Measurements from ENCODE around the gene ALX3.

The ALX3 gene

DNA sequence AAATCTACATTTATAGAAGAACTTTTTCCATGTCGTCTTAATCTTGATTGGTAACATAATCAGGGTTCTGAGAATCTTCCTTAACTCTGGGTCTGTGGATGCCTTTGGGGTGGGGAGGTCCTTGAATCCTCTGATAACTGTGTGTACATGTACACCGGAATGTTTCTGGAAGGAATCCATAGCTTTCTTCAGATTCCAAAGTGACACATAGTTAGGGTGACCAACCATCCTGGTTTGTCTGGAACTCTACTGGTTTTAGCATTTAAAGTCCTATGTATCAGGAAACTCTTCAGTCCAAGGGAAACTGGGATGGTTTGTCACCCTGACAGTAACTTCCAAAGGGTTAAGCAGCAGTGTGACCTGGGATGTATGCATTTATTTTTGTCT is 19.2 kb downstream of the ALX3 start:
- Histone ChIP-seq H3K27ac (no peak overlapping the region), H3K27me3 (no peaks in the 10 kb centered on the region), H3K9me3 (no peaks in the 10 kb centered on the region), H3K4me1 (ENCODE audit: control insufficient read depth in 1 of 2, insufficient read depth in 1 of 2, low read depth in 1 of 2, low read length in 1 of 2) (no peaks in the 10 kb centered on the region), H3K36me3 (peaks cover 100% of the 10 kb centered on the region), H3K4me3 (ENCODE audit: low read depth in 1 of 2, low read length in 1 of 2) (no peak overlapping the region)
- TF ChIP-seq, protein P1, sequence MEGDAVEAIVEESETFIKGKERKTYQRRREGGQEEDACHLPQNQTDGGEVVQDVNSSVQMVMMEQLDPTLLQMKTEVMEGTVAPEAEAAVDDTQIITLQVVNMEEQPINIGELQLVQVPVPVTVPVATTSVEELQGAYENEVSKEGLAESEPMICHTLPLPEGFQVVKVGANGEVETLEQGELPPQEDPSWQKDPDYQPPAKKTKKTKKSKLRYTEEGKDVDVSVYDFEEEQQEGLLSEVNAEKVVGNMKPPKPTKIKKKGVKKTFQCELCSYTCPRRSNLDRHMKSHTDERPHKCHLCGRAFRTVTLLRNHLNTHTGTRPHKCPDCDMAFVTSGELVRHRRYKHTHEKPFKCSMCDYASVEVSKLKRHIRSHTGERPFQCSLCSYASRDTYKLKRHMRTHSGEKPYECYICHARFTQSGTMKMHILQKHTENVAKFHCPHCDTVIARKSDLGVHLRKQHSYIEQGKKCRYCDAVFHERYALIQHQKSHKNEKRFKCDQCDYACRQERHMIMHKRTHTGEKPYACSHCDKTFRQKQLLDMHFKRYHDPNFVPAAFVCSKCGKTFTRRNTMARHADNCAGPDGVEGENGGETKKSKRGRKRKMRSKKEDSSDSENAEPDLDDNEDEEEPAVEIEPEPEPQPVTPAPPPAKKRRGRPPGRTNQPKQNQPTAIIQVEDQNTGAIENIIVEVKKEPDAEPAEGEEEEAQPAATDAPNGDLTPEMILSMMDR (IDR thresholded peaks at IDR 0.05) = no peak

DNA sequence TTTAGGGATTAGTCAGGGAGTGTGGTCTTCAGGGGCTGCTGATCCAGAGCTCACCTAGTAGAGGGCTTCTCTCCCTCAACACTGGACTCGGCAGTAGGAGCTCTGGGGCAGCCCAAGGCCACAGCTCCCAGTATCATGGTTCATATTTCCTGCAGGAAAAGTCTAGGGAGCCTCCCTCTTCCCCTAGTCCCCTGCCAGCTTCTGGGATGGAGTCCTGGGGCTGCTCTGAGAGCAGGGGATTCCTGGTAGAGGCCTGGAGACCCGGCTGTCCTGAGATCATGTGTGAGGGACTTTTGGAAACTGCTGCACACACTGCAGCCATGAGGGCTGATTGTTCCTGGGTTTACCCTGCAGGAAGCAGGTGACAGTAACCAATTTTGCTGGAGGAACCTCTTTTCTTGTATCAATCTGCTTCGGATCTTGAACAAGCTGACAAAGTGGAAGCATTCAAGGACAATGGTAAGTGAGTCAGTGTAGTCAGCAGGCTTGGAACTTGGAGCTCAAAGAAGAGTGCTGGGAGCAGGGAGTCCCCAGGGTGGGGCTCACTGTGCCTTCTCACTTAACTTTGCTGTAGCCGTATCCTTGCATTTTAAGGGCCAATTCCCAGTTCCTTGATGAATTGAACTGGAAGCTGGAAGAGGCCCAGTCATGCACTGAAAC is 19.7 kb downstream of the ALX3 start:
- Histone ChIP-seq H3K4me3 (ENCODE audit: low read depth in 1 of 2, low read length in 1 of 2) (no peak overlapping the region), H3K27me3 (no peaks in the 10 kb centered on the region), H3K9me3 (no peaks in the 10 kb centered on the region), H3K27ac (no peak overlapping the region), H3K4me1 (ENCODE audit: control insufficient read depth in 1 of 2, insufficient read depth in 1 of 2, low read depth in 1 of 2, low read length in 1 of 2) (no peaks in the 10 kb centered on the region), H3K36me3 (peaks cover 100% of the 10 kb centered on the region)
- TF ChIP-seq, protein P1 (IDR thresholded peaks at IDR 0.05) = no peak

DNA sequence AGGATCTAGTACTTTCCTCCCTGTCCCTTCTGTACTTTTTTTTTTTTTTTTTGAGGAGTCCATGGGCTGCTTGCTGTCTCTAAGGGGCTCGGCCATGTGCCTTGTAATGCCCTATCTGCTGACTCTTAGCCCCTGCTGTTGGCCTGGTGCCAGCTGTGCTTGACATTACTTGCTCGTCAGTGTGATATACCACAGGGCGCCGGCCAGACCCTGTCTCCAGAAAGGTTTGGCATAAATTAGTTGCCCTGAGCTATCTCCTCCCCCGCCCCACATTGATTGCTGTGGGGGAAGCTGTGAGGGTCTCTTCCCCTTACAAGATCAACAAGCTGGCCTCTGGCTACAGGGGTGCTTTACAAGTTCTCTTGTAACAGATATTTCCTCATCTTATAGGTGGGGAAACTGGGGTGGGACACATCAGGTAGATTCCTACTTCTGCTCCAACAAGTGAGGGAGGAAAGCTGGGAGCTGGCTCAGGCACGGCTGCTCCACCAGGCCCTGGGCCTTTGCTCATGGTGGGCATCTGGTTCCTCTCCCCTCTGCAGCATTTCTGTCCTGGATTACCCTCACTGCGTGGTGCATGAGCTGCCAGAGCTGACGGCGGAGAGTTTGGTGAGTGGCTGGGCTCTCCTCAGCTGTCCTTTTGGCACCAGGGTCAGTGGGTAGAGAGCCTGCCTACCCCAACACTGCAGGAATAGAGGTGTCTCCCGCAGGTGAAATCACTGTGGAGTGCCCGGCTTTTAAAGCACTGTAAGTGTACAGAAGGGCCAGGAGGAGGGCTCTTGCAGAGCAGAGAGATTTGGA is 20.5 kb downstream of the ALX3 start:
- no peak overlapping the region for H3K27ac ChIP-seq
- no peaks in the 10 kb centered on the region for H3K27me3 ChIP-seq
- peaks cover 100% of the 10 kb centered on the region for H3K36me3 ChIP-seq
- no peaks in the 10 kb centered on the region for H3K9me3 ChIP-seq
- TF ChIP-seq, protein P1 (IDR thresholded peaks at IDR 0.05) = no peak
- no peaks in the 10 kb centered on the region for H3K4me1 ChIP-seq (ENCODE audit: control insufficient read depth in 1 of 2, insufficient read depth in 1 of 2, low read depth in 1 of 2, low read length in 1 of 2)
- no peak overlapping the region for H3K4me3 ChIP-seq (ENCODE audit: low read depth in 1 of 2, low read length in 1 of 2)

DNA sequence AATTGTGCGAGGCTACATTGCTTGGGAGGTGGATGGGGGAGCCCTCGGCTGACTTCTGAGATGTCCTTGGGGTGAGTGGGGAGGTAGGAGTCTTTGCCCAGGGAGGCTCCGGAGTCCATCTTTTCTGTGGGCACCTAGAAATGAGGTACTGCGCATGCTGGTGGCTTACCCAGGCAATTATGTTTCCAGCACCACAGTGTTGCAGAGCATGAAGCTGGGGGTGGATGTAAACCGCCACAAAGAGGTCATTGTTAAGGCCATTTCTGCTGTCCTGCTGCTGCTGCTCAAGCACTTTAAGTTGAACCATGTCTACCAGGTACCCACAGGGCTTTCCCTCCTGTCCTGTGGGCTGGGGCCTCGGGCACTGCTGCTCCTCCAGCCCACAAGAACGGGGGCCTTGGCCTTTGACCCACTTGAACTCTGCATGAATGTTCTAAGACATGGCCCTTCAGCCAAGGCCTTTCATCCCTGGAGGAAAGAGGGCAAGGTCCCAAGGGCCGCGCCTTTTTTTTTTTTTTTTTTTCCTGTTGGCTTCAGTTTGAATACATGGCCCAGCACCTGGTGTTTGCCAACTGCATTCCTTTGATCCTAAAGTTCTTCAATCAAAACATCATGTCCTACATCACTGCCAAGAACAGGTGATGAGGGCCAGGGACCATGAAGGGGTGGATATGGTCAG is 21.4 kb downstream of the ALX3 start:
- Histone ChIP-seq H3K4me1 (ENCODE audit: control insufficient read depth in 1 of 2, insufficient read depth in 1 of 2, low read depth in 1 of 2, low read length in 1 of 2) (no peaks in the 10 kb centered on the region), H3K9me3 (no peaks in the 10 kb centered on the region), H3K27ac (no peak overlapping the region), H3K27me3 (no peaks in the 10 kb centered on the region), H3K4me3 (ENCODE audit: low read depth in 1 of 2, low read length in 1 of 2) (no peak overlapping the region), H3K36me3 (peaks cover 100% of the 10 kb centered on the region)
- TF ChIP-seq, protein P1 (IDR thresholded peaks at IDR 0.05) = no peak

DNA sequence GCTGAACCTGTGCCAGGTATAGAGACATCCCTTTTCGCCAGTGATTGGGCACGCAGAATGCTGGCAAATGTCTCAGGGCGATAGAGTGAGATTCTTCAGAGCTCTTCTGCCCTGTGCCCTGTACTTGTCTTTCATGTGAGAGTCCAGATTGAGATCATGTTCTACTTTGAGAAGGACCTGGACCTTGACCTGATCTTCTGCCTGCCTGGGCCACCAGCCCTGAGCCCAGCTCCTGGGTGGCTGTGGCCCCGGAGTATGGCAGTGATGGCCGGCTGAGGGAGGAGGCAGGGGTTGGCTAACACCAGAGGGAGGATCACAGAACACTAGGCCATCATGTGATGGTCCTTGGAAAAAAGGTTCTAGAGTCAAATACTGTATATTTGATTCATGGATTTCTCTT is 22.2 kb downstream of the ALX3 start:
- peaks cover 100% of the 10 kb centered on the region for H3K36me3 ChIP-seq

More for the DNA sequence above, 22.2 kb downstream of the ALX3 start:
- Histone ChIP-seq H3K4me1 (ENCODE audit: control insufficient read depth in 1 of 2, insufficient read depth in 1 of 2, low read depth in 1 of 2, low read length in 1 of 2) (no peaks in the 10 kb centered on the region), H3K9me3 (no peaks in the 10 kb centered on the region), H3K27ac (no peak overlapping the region), H3K4me3 (ENCODE audit: low read depth in 1 of 2, low read length in 1 of 2) (no peak overlapping the region), H3K27me3 (no peaks in the 10 kb centered on the region)
- TF ChIP-seq, protein P1 (IDR thresholded peaks at IDR 0.05) = no peak
